Tibial artery (tissue), 4 donors: ENCODE measurements around the gene BPIFA3.
"Not testable (repeated sequence)": the region's sequence is repeated elsewhere in the genome, so short reads cannot be mapped to it uniquely, and the experiment has no call there.

ENCODE experiments used
- DNase-seq, 2 donors: peaks; one replicate each; pipeline ENCODE4 v3.0.0-alpha.2; 2019
- H3K27ac ChIP-seq, 2 donors: fragments of 200-600 bp; sonication (generic) in 1 of 2; 1 replicate in 1 of 2; 2 replicates in 1 of 2; pipeline ENCODE4 v1.5.1; 2018 to 2019; ENCODE audit warnings: mild to moderate bottlenecking in 1 of 2
- H3K27me3 ChIP-seq, 2 donors: fragments of 200-600 bp; sonication (generic) in 1 of 2; one replicate each; pipeline versions ENCODE4 v1.5.1 to v1.6.0; 2016 to 2019
- H3K36me3 ChIP-seq, 3 donors: fragments of 200-600 bp; sonication (generic) in 2 of 3; one replicate each; pipeline ENCODE4 v1.5.1; 2016 to 2019; ENCODE audit warnings: mild to moderate bottlenecking in 2 of 3
- H3K4me1 ChIP-seq, 4 donors: fragments of 200-600 bp; sonication (generic) in 2 of 4; 1 replicate in 3 of 4; 2 replicates in 1 of 4; pipeline ENCODE4 v1.5.1; 2016 to 2019
- H3K4me3 ChIP-seq, 2 donors: fragments of 200-600 bp; sonication (generic) in 1 of 2; 1 replicate in 1 of 2; 2 replicates in 1 of 2; pipeline ENCODE4 v1.5.1; 2018 to 2019; ENCODE audit warnings: mild to moderate bottlenecking in 2 of 2
- H3K9me3 ChIP-seq, 3 donors: fragments of 200-600 bp; sonication (generic) in 1 of 3; one replicate each; pipeline ENCODE4 v1.5.1; 2016 to 2019
- CTCF ChIP-seq, 2 experiments: fragments of 200-600 bp in 1 of 2; fragments of 450-650 bp in 1 of 2; IDR thresholded peaks; one replicate each; pipeline ENCODE4 v1.5.1; 2017 to 2019; ENCODE audit warnings: antibody characterized with exemption in 2 of 2, mild to moderate bottlenecking in 1 of 2, moderate library complexity in 1 of 2
- intact Hi-C: fragments of 100-400 bp; cut with DNase I; formaldehyde crosslinking; loops from one replicate; pipeline ENCODE4 v1.15.0; 2023; ENCODE audit warnings: low total_unique reads

BPIFA3 gene

GRCh38 chr20:33176101-33176500 lies 41.1 kb upstream of the BPIFA3 start:
- no peak overlapping the region for H3K27ac ChIP-seq
- peaks cover 0 to 4% of the 10 kb centered on the region in 2 donors for H3K27me3 ChIP-seq
- no peak for TF ChIP-seq CTCF (IDR thresholded peaks at IDR 0.05)
- no peaks in the 10 kb centered on the region for H3K36me3 ChIP-seq
- intact Hi-C loops = no loop called here
- no peaks in the 10 kb centered on the region for H3K9me3 ChIP-seq
- no peak for DNase-seq
- H3K4me3 ChIP-seq = no peak overlapping the region
- no peaks in the 10 kb centered on the region for H3K4me1 ChIP-seq

DNA sequence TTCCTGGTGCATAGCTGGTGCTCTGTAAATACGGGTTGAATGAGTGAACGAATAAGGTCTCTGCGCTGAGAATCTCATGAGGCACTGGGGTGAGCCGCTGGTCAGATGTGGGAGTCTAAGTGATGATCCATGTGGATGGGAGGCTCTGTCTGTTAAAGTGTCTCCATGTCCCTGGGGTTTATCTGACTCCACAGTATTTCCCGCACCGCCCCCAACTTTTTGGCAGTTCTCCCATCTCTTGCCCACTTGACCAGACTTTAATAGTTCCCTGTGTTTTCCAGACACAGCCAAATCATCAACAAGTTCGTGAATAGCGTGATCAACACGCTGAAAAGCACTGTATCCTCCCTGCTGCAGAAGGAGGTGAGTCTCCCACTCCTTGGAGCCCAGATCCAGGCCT lies 39.3 kb upstream of the BPIFA3 start:
- TF ChIP-seq CTCF (IDR thresholded peaks at IDR 0.05) = no peak
- intact Hi-C loops = no loop called here
- Histone ChIP-seq H3K4me1 (no peaks in the 10 kb centered on the region), H3K27ac (no peak overlapping the region), H3K36me3 (no peaks in the 10 kb centered on the region), H3K27me3 (peaks cover 0 to 4% of the 10 kb centered on the region in 2 donors), H3K4me3 (no peak overlapping the region), H3K9me3 (no peaks in the 10 kb centered on the region)
- DNase-seq = no peak

DNA sequence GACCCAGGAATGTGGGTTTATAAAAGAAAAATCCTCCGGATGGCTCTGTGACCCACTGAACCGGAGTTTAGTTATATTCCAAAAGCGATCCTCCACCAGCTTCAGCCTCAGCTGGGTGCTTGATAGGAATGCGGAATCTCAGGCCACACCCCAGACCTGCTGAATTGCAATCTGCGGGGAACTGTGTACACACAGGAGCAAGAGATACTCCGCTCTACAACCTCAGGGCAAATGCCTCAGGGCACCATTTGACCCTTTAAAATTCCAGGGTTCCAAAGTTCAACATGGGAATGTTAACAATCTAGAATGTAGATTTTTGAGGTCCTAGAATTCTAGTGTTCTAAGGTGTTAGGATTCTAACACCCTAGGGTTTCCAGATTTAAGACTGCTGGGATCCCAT lies 38.4 kb upstream of the BPIFA3 start:
- Histone ChIP-seq H3K4me1 (no peaks in the 10 kb centered on the region), H3K9me3 (no peaks in the 10 kb centered on the region), H3K27me3 (peaks cover 0 to 4% of the 10 kb centered on the region in 2 donors), H3K4me3 (no peak overlapping the region), H3K27ac (no peak overlapping the region), H3K36me3 (no peaks in the 10 kb centered on the region)
- no peak for DNase-seq
- TF ChIP-seq CTCF (IDR thresholded peaks at IDR 0.05) = no peak
- intact Hi-C loops = no loop called here

DNA sequence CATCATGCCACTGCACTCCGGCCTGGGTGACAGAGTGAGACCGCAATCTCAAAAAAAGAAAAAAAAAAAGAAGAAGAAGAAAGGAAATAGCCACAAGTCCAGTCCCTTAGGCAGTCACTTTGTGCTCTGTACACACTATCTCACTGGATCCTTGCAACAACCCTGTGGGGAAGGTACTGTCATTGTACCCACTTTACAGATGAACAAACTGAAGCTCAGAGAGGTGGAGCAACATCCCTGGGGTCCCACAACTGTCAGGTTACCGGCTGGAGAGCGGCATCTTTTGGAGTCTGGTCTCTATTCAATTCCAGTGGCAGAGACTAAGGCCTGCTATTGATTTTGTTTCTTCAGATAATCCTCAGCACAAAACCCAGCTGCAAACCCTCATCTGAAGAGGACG lies 37.0 kb upstream of the BPIFA3 start:
- intact Hi-C loops = no loop called here
- DNase-seq = no peak
- TF ChIP-seq CTCF (IDR thresholded peaks at IDR 0.05) = no peak
- H3K4me3 ChIP-seq = no peak overlapping the region
- no peak overlapping the region for H3K27ac ChIP-seq
- no peaks in the 10 kb centered on the region for H3K36me3 ChIP-seq
- peaks cover 0 to 4% of the 10 kb centered on the region in 2 donors for H3K27me3 ChIP-seq
- no peaks in the 10 kb centered on the region for H3K9me3 ChIP-seq
- H3K4me1 ChIP-seq = no peaks in the 10 kb centered on the region

GRCh38 chr20:33181482-33182093 lies 35.6 kb upstream of the BPIFA3 start:
- Histone ChIP-seq H3K4me1 (no peaks in the 10 kb centered on the region), H3K27ac (no peak overlapping the region), H3K4me3 (no peak overlapping the region), H3K36me3 (no peaks in the 10 kb centered on the region), H3K27me3 (peaks cover 0 to 4% of the 10 kb centered on the region in 2 donors), H3K9me3 (no peaks in the 10 kb centered on the region)
- DNase-seq = no peak
- TF ChIP-seq CTCF (IDR thresholded peaks at IDR 0.05) = no peak
- intact Hi-C loops = no loop called here

GRCh38 chr20:33183312-33183711 lies 33.8 kb upstream of the BPIFA3 start:
- Histone ChIP-seq H3K27me3 (no peaks in the 10 kb centered on the region), H3K9me3 (no peaks in the 10 kb centered on the region), H3K27ac (no peak overlapping the region), H3K4me3 (no peak overlapping the region), H3K4me1 (no peaks in the 10 kb centered on the region), H3K36me3 (no peaks in the 10 kb centered on the region)
- no peak for TF ChIP-seq CTCF (IDR thresholded peaks at IDR 0.05)
- no peak for DNase-seq
- intact Hi-C loops = no loop called here

DNA sequence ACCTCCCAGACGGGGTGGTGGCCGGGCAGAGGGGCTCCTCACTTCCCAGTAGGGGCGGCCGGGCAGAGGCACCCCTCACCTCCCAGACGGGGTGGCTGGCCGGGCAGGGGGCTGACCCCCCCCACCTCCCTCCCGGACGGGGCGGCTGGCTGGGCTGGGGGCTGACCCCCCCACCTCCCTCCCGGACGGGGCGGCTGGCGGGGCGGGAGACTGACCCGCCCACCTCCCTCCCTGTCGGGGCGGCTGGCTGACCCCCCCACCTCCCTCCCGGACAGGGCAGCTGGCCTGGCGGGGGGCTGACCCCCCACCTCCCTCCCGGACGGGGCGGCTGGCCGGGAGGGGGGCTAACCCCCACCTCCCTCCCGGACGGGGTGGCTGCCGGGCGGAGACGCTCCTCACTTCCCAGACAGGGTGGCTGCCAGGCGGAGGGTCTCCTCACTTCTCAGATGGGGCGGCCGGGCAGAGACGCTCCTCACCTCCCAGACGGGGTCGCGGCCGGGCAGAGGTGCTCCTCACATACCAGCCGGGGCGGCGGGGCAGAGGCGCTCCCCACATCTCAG lies 32.0 kb upstream of the BPIFA3 start:
- H3K27me3 ChIP-seq, H3K36me3 ChIP-seq, H3K4me3 ChIP-seq, DNase-seq, H3K4me1 ChIP-seq, H3K27ac ChIP-seq, H3K9me3 ChIP-seq, intact Hi-C loops: not testable (repeated sequence)
